Right lung (tissue), 5 donors: Measurements from ENCODE around the gene HS6ST3. TPM values are rescaled to one million over a fixed set of nuclear protein-coding genes. Genes with fewer than 3 reads are reported as not detected.

ENCODE experiments used
- DNase-seq, 2 donors: peaks; one replicate each; pipeline ENCODE4 v3.0.0-alpha.2; 2013
- polyA plus RNA-seq, 5 donors: library from polyadenylated mRNA; unstranded; fragments of 120-200 nt; gene quantifications; one replicate each; pipeline versions ENCODE4 v1.2.1 to v1.2.3, GENCODE V29; 2013; ENCODE audit warnings: inconsistent platforms in 1 of 5, low replicate concordance in 1 of 5; ENCODE audit not compliant: insufficient read length in 5 of 5, insufficient read depth in 1 of 5

Gene HS6ST3
- polyA plus RNA-seq, 5 donors = 0.05 to 0.10 (median 0.07) TPM

GRCh38 chr13:96199315-96199714 is 109.4 kb downstream of the HS6ST3 start:
- no peak for DNase-seq

GRCh38 chr13:96200810-96201209 is 110.9 kb downstream of the HS6ST3 start:
- no peak for DNase-seq

- DNase-seq = no peak
These were observed 112.4 kb downstream of the HS6ST3 start for GRCh38 chr13:96202315-96202714.

DNA sequence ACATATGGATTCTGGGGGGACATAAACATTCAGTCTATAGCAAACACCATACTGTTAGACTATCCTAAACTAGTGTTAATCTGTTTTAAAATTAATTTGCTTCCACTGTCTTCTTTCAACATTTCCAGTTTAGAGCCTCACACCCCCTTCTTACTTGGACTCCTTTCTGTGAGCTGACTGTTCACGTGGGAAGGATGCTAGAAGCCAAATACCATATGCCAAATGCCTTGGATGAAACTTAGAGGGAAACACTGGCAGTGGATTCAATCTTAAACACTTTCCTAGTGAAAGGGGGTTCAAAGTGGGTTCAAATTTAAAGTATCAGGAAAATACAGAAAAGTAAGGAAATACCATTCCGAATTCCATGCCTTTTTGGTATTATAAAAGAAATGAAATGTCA is 113.6 kb downstream of the HS6ST3 start:
- DNase-seq = no peak

GRCh38 chr13:96214824-96215445 is 125.0 kb downstream of the HS6ST3 start:
- no peak for DNase-seq

DNA sequence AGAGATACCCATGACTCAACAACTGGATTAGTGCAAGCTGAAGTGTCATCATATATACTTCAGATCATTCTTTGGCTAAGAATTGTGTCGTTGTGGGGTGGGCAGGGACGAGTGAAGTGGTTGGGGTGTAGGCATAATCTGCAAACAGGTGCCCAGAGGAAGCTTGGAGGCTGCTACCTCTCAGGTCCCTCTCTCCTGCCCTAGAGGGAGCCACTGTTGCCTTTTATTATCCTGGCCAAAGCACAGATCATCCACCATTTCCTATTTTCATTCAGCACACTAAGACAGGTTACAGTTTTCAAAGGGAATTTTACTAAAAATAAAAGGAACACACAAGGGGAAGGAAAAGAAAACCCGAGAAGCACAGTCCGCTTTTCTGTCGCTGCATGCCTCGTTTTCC is 126.6 kb downstream of the HS6ST3 start:
- no peak for DNase-seq

- no peak for DNase-seq
These were observed 128.6 kb downstream of the HS6ST3 start for GRCh38 chr13:96218475-96218874.

DNA sequence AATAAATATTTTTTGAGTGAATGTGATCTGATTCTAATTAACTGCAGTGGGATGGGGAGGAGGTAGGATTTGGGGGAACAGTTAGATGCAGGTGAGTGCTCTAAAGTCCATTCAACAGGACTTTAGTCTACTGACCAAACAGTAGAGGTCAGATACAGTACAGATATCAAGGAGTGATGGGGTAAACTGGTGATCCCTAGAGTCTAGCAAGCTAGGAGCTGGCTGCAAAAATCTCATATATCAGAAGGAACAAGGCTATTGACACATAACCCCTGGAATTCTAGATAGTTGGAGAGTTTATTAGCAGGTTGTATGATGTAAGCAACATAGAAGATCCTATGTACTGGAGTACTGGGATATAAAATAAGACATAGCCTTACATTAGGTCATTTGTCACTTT is 131.6 kb downstream of the HS6ST3 start:
- DNase-seq = no peak

- DNase-seq = no peak
These were observed 133.3 kb downstream of the HS6ST3 start for GRCh38 chr13:96223231-96223630.

DNA sequence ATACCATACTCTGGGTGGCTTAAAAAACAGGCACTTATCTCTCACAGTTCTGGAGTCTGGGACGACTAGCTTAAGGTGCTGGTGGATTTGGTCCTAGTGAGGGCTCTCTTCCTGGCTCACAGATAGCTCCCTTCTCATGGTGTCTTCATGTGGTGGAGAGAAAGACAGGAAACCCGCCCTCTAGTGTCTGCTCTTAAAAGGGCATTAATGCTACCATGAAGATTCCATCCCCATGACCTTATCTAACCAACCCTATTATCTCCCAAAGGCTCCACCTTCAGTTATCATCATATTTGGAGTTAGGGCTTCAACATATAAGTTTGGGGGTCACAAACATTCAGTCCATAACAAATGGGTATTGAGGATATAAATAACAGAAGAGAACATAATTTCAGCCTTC is 139.4 kb downstream of the HS6ST3 start:
- no peak for DNase-seq

- no peak for DNase-seq
These were observed 148.3 kb downstream of the HS6ST3 start for GRCh38 chr13:96238241-96238640.

- DNase-seq = no peak
These were observed 149.0 kb downstream of the HS6ST3 start for GRCh38 chr13:96238861-96239260.

DNA sequence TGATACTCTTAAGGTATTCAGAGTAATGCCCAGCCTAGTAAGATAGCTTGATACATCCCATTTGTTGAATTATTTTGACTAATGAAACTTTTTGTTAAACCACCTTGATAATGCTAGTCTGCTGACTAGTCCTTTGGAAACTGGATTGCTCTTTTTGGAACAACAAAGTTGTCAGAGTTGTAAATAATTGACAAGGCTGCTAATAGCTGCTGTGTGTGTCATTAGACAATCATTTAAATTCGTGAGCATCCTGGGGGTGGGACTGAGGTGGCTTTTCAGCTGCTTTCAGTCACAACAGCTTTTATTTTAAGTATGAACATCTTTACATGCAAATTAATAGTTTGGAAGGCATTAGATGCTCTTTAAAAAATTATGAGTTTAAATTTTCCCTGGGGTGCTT is 153.5 kb downstream of the HS6ST3 start:
- no peak for DNase-seq

DNA sequence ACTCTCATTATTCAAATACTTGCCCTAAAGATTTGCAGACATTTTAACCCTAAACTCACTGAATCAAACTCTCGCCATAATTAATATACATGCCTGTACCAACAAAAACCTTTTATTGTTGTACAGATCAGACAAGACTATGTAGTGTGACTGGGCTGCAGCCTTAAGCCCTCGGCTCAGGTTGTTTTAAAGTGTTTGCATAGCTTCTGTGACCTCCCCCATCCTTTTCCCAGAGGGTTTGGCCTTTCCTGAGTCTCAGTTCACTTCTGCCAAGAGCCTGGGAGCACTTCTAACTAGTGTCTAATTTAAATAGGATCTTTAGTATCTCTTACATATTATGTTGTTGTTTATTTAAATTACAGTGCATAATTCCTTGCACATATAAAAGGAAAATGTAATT is 158.2 kb downstream of the HS6ST3 start:
- no peak for DNase-seq

DNA sequence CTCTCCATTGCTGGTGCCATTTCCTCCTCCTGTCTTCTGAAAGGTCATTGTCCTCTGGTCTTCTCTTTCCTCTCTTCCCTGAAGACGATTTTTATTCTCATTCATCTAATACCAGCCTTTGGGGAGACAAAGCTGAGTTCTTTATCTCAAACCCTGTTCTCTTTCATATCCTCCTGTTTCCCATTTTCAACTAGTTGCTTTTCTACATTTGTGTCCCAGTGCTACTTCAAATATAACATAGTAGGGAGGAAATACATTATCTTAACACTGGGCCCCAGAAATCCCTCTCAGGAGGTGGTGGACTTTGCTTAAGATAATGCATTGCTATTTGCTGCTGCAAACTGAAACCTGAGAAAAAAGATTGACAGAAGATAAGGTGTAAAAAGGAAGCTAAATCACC is 159.1 kb downstream of the HS6ST3 start:
- DNase-seq = no peak

GRCh38 chr13:96252903-96253302 is 163.0 kb downstream of the HS6ST3 start:
- no peak for DNase-seq

GRCh38 chr13:96273196-96273595 is 183.3 kb downstream of the HS6ST3 start:
- DNase-seq = no peak

DNA sequence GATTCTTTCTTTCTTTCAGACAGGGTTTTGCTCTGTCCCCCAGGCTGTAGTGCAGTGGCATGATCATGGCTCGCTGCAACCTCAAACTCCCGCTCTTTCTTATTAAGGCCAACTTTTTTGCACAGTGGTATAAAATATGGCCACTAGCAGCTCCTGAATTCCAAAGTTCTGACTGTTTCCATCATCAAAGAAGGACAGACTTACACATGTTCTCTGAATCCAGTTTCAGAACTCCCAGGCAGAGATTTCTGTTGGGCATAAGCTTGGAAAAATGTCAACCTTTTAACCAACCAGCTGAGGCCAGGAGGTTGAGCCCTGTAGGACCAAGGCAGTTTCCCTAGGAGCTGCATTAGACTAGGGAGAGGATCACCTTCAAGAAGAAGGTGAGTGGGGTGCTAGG is 184.1 kb downstream of the HS6ST3 start:
- no peak for DNase-seq

DNA sequence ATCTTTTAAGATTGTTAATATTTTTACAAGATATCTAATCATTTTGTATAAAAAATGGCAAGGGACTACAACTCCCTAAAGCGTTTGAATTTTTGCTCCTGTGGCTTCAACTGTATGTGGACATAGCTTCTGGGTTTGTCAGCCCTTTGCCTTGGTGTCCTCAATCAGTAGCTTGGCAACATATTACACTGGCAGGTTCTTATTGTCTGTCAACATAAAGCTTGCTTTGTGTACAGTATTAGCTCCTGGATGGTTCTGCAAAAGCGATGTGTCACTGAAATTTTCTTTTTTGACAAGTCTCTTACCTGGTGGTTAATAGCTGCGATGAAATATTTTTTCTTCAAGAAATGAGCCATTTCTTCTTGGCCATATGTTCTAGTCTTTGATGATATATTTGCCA is 190.0 kb downstream of the HS6ST3 start:
- DNase-seq = no peak

- no peak for DNase-seq
These were observed 195.1 kb downstream of the HS6ST3 start for GRCh38 chr13:96284971-96285370.

GRCh38 chr13:96285729-96286128 is 195.8 kb downstream of the HS6ST3 start:
- DNase-seq = no peak

DNA sequence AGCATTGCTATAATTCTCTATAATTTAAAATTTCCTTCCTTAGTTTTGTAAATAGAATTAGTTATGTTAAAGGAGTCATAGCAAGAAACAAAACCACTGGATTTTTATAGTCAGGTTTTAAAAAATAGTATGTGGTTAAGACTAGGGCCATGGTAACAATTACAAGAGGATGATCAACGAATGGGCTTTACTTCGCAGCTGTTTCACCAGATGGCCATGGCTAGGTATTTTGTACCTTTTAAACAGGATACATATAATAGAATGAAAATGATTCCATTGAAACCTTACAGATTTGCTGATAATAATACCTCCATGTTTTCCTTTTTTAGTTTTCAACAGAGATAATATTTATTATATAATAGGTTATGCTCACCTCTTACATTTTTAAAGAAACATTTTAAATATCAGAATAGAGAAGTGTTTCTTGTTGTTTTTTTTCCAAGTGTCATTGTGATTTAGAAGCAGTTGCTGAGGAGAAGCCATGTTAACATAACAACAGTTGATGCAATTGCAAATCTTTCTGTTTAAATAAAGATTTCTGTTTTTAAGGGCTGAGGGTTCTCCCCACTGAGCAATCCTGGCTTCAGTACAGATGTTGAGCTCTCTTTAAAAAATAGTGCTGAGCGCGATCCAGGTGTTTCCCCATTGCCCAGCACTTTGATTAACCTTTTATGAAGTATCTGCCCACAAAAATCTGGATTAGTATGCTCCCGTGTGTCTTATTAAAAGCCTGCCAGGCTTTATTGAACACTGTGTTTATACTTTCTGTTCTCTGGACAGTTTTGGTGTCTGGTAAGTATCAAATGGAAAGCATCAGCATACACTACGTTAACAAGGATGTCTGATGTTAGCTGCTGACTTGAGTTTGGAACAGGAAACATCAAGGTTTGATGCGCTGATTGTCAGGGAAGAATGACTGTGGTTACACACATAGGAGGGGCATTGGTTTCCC is 205.3 kb downstream of the HS6ST3 start:
- no peak for DNase-seq

- no peak for DNase-seq
These were observed 207.5 kb downstream of the HS6ST3 start for GRCh38 chr13:96297360-96297759.
